ENCODE measurements around the gene ACTR1B. TPM values are rescaled to one million over a fixed set of nuclear protein-coding genes. Genes with fewer than 3 reads are reported as not detected.

Gene ACTR1B
- total and polyA plus RNA-seq, 5 donors = 57.4 to 71.5 (median 61.2) TPM

DNA sequence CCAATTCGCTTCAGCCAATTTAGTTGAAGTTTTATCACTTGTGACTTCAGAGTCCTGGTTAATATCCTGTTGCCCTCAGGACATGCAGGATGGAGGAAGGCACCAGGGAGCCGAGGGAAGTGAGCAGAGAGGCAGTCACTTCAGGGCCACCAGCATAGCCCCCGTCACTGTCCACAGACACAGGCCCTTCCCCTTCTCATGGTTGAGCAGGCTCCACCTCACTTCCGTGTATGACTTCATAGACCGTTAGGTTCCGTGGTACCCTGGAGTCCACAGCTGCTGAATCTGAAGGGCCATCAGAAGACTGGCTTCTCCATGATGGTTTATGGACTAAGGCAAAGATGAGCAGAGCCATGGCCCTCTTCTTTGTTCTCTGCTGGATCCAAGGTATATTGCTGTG lies 5.6 kb upstream of the ACTR1B start, which contains the start of gene C2orf92:
TSS of gene C2orf92 (plus strand) at position 266 of the 400 bp plus-strand sequence. CDS start at position 342, 76 bp downstream.
- no peaks in the 10 kb centered on the region for H3K4me1 ChIP-seq (ENCODE audit: control insufficient read depth, insufficient read depth, low read length)
- H3K27me3 ChIP-seq (ENCODE audit: control insufficient read depth, insufficient read depth) = no peaks in the 10 kb centered on the region
- intact Hi-C loops (cut with DNase I) = no loop called here
- no peak within 1 kb of the TSS for H3K4me3 ChIP-seq (ENCODE audit: low read length)
- H3K9me3 ChIP-seq (ENCODE audit: control insufficient read depth, low read length) = no peaks in the 10 kb centered on the region
- no peak for DNase-seq
- 91% methylated on average over 6 of the region's 6 CpGs for WGBS
- no peak within 1 kb of the TSS for H3K27ac ChIP-seq (ENCODE audit: low read length)
- ATAC-seq = no peak

DNA sequence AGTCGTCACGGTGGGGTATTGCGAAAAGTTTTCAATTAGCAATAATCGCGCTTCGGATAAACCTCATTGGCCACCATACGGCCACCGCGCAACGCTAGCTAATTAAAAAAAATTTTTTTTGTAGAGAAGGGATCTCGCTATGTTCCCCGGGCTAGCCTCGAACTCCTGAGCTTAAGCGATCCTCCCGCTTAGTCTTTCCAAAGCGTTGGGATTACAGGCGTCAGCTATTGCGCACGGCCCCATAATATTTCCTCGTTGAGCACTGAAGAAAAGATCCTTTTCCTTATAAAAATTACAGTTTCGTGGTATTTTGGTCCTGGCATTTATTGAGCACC lies 759 bp upstream of the ACTR1B start:
- Histone ChIP-seq H3K4me3 (ENCODE audit: low read length) (peak overlapping the region; percentile 90), H3K9me3 (ENCODE audit: control insufficient read depth, low read length) (no peaks in the 10 kb centered on the region), H3K27me3 (ENCODE audit: control insufficient read depth, insufficient read depth) (no peaks in the 10 kb centered on the region), H3K4me1 (ENCODE audit: control insufficient read depth, insufficient read depth, low read length) (peaks cover 3% of the 10 kb centered on the region), H3K27ac (ENCODE audit: low read length) (peak overlapping the region; percentile 97)
- DNase-seq (peak in 2 of 3 donors; percentile 37 to 61), ATAC-seq (no peak)
- WGBS = 5% methylated on average over 21 of the region's 21 CpGs
- intact Hi-C loops (cut with DNase I) = no loop called here

DNA sequence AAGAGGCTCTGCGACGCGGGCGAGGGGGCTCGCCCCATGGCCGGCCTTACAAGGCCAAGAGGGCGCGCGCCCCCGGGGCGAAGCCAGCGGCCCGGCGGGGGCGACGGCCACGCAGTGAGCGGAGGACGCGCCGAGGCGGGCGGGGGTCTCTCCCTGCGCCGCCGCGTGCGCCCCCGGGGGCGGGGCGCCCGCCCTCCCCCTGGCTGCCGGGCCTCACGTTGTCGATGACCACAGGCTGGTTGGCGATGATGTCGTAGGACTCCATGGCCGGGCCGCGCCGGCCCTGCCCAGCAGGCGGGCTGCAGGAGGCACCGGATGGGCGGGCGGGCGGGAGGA lies 250 bp downstream of the ACTR1B start:
- intact Hi-C loops (cut with DNase I) = loop anchor here in 2 of 4 donors (2.0 kb wide), 1 partner anchor 17 kb away; the partner anchor contains the start of gene COX5B (in 2 of the 2)
- H3K4me1 ChIP-seq (ENCODE audit: control insufficient read depth, insufficient read depth, low read length) = peaks cover 3% of the 10 kb centered on the region
- ATAC-seq (no peak), DNase-seq (no peak)
- H3K9me3 ChIP-seq (ENCODE audit: control insufficient read depth, low read length) = no peaks in the 10 kb centered on the region
- under 1% methylated on average over 46 of the region's 46 CpGs for WGBS
- H3K27ac ChIP-seq (ENCODE audit: low read length) = peak overlapping the region; percentile 96
- peak overlapping the region; percentile 90 for H3K4me3 ChIP-seq (ENCODE audit: low read length)
- H3K27me3 ChIP-seq (ENCODE audit: control insufficient read depth, insufficient read depth) = no peaks in the 10 kb centered on the region

DNA sequence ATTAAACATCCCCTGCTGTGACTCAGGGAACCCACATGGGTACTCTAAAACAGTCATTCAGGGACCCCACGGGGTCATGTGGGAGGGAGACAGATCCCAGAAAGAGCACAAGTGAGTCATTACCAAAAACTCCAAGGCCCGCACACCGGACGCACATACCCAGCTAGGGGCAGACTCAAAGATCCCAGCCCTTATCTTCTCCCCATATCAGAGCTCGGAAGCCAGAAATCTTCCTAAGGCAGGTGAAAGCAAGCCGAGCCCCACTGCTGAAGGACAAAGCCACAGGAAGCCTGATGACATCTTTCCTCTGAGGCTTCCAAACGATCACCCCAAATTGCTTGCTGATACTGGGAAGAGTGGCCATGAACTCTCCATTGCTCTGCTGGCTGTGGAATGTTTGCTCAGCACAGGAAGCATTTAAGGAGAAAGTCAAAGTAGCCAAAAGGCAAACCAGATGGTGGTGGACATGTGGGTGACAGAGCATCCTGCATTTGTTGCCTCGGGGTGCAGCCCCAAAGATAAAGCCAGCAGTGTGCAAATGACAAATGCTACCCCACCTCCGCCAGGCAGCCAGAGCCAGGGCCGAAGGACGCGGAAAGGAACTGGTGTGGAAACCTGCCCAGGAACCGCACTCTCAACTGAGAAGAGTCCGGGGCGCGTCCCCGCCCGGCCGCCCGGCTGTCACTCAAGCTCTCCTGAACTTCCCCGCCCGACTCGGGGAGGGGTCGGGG lies 784 bp downstream of the ACTR1B start:
- Histone ChIP-seq H3K4me3 (ENCODE audit: low read length) (peak overlapping the region; percentile 90), H3K27me3 (ENCODE audit: control insufficient read depth, insufficient read depth) (no peaks in the 10 kb centered on the region), H3K4me1 (ENCODE audit: control insufficient read depth, insufficient read depth, low read length) (peaks cover 3% of the 10 kb centered on the region), H3K27ac (ENCODE audit: low read length) (peak overlapping the region; percentile 96), H3K9me3 (ENCODE audit: control insufficient read depth, low read length) (no peaks in the 10 kb centered on the region)
- WGBS = 1% methylated on average over 24 of the region's 24 CpGs
- ATAC-seq (peak; percentile 53 to 55), DNase-seq (peak; percentile 79 to 91 (median 89))
- intact Hi-C loops (cut with DNase I) = loop anchor here in 2 of 4 donors (2.0 kb wide), 1 partner anchor 16 kb away; the partner anchor contains the start of gene COX5B (in 2 of the 2)

DNA sequence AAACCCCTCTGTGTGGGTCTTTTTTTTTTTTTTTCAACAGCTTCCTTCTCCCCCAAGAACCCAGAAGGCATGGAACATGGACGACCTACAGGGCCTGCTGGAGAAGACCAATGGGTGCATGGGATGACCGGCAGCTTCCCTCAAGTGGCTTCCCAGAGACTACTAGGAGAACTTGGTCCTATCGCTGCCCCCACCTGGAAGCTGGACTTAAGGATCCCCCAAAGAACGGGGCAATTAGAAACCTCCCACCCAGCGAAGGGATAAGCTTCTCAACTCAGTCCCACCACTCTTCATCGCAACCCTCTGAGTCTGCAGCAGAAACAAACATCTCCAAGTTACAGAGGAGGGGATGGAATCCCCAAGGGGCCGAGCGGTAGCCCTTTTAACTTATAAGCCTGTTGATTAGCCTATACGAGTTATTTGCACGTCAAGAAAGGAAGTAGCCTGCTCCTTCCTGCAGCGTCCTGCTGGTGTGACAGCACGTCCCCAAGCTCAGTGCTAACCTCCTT lies 1.4 kb downstream of the ACTR1B start:
- ATAC-seq (no peak), DNase-seq (no peak)
- H3K27me3 ChIP-seq (ENCODE audit: control insufficient read depth, insufficient read depth) = no peaks in the 10 kb centered on the region
- intact Hi-C loops (cut with DNase I) = loop anchor here in 2 of 4 donors (2.0 kb wide), 1 partner anchor 16 kb away; the partner anchor contains the start of gene COX5B (in 2 of the 2)
- no peaks in the 10 kb centered on the region for H3K9me3 ChIP-seq (ENCODE audit: control insufficient read depth, low read length)
- peak overlapping the region; percentile 90 for H3K4me3 ChIP-seq (ENCODE audit: low read length)
- H3K27ac ChIP-seq (ENCODE audit: low read length) = peak overlapping the region; percentile 96
- peaks cover 3% of the 10 kb centered on the region for H3K4me1 ChIP-seq (ENCODE audit: control insufficient read depth, insufficient read depth, low read length)
- WGBS = 31% methylated on average over 12 of the region's 12 CpGs

DNA sequence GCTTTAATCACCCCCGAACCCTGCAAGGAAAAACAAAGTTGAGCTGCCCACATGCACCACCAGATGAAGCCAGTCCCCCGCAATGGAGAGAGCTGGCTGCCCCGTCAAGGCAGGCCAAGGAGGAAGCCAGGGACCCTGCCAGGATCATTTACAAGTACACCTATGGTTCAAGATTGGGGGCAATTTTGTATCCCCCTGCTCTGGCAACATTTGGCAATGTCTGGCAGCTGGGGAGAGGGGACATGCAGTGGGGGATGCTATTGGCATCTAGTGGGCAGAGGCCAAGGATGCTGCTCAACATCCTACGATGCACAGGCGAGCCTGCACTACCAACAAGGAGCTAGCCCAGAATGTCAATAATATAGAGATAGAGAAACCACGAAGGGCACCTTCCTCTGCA lies 1.9 kb downstream of the ACTR1B start:
- WGBS = 86% methylated on average over 6 of the region's 6 CpGs
- intact Hi-C loops (cut with DNase I) = loop anchor here in 2 of 4 donors (2.0 kb wide), 1 partner anchor 15 kb away; the partner anchor contains the start of gene COX5B (in 2 of the 2)
- no peak overlapping the region for H3K4me3 ChIP-seq (ENCODE audit: low read length)

DNA sequence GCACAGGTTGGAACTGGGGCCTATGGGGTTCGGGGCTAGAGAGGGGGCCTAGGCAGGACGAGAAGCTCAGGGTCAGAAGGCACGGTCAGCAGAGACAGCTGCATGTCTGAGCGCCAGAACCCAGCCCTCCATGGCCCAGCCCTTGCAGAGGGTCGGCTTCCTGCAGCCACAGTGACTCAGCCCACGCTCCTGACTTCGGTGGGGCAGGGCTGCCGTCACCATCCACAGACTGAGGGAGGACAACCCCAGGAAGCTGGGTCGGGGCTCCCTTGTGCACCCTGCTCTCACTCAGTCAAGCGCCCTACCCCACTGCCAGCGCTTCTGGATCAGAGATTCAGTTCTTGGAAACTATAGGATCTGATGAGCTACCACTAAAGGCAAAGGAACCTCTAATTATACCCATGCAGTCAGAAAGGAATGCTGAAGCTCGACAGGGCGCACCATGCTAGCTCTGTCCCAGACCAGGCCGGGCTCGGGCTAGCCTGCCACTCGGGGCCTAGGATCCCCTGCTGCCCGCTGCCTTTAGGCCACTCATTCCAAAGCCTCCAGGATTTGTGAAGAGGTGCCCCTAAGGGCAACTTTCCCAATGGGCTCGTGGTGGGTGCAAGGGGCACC lies 3.0 kb downstream of the ACTR1B start:
- 81% methylated on average over 18 of the region's 18 CpGs for WGBS
- H3K27me3 ChIP-seq (ENCODE audit: control insufficient read depth, insufficient read depth) = no peaks in the 10 kb centered on the region
- intact Hi-C loops (cut with DNase I) = no loop called here
- H3K4me1 ChIP-seq (ENCODE audit: control insufficient read depth, insufficient read depth, low read length) = peaks cover 3% of the 10 kb centered on the region
- H3K9me3 ChIP-seq (ENCODE audit: control insufficient read depth, low read length) = no peaks in the 10 kb centered on the region
- DNase-seq = no peak
- H3K27ac ChIP-seq (ENCODE audit: low read length) = no peak overlapping the region
- H3K4me3 ChIP-seq (ENCODE audit: low read length) = no peak overlapping the region
- ATAC-seq = no peak

More for the DNA sequence above, 1.9 kb downstream of the ACTR1B start:
- Histone ChIP-seq H3K27me3 (ENCODE audit: control insufficient read depth, insufficient read depth) (no peaks in the 10 kb centered on the region), H3K27ac (ENCODE audit: low read length) (no peak overlapping the region), H3K9me3 (ENCODE audit: control insufficient read depth, low read length) (no peaks in the 10 kb centered on the region), H3K4me1 (ENCODE audit: control insufficient read depth, insufficient read depth, low read length) (peaks cover 3% of the 10 kb centered on the region)
- no peak for DNase-seq
- ATAC-seq = no peak

DNA sequence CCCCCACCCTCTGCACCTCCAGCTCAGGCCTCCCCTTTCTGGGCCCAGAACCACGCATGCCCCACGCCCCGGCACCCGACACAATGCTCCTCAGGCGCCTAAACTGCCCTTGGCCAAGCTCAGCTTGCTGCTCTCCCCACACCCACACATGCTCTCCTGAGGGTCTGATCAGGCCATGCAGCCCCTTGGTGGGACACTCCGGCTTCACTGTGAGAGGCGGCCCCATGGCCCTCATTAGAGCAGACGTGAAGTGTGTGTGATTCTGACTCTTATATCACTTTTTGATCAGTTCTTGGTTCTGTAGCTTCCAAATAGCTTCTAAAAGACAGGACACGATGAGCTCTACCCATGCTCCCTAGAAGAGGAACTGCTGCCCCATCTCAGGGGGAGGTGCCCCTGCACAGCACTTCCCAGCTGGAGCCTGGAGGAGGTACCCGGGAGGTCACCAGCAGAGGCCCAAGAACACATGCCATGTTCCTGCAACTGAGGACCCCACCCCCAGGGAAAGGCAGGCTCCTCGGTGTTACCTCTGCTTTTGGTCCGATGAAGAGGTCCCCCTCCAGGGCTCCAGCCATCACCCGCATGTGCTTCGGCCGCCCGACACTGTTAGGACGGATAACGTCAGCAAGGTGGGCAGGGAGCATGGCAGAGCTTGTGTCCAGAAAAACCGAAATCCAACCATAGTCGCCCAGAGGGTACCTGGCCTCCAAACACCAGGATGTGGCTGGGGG lies 3.6 kb downstream of the ACTR1B start:
- no peak overlapping the region for H3K27ac ChIP-seq (ENCODE audit: low read length)
- ATAC-seq (no peak), DNase-seq (no peak)
- peaks cover 3% of the 10 kb centered on the region for H3K4me1 ChIP-seq (ENCODE audit: control insufficient read depth, insufficient read depth, low read length)
- 94% methylated on average over 20 of the region's 20 CpGs for WGBS
- H3K27me3 ChIP-seq (ENCODE audit: control insufficient read depth, insufficient read depth) = no peaks in the 10 kb centered on the region
- intact Hi-C loops (cut with DNase I) = no loop called here
- H3K4me3 ChIP-seq (ENCODE audit: low read length) = no peak overlapping the region
- no peaks in the 10 kb centered on the region for H3K9me3 ChIP-seq (ENCODE audit: control insufficient read depth, low read length)

DNA sequence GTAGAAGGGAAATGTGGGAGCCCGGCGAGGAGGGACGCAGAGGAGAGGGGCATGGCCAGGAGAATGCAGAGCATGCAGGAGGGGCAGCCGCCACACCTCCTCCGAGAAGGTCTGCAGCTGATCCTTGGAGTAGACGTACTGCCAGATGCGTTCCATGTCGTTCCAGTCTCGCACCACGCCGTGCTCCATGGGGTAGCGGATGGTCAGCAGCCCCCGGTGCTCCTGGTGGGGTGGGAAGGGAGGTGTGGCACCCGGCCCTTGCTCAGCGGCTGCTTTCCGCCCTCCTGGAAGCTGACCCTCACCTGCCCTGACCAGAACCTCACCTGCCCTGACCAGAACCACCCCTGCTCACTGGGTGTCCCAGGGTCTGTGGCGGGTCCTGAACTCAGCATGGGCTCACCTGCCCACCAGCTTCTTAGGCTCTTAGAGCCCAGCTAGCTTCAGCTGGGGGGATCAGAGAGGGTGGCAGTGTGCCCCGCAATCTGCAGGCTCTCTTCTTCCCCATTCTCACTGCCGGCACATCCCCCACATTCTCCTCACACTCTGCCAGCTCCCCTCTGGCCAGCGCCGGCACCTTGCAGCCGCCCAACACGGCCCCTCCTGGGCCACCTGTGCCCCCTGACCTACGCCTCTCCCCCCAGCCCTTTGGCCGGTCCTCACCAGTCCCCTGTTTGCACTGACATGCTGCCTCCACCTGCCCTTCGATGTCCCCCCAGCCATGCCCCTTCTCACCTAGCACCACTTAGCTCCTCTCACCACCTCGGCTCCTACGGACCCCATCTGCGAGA lies 4.4 kb downstream of the ACTR1B start:
- ATAC-seq = no peak
- Histone ChIP-seq H3K9me3 (ENCODE audit: control insufficient read depth, low read length) (no peaks in the 10 kb centered on the region), H3K27me3 (ENCODE audit: control insufficient read depth, insufficient read depth) (no peaks in the 10 kb centered on the region), H3K4me1 (ENCODE audit: control insufficient read depth, insufficient read depth, low read length) (peaks cover 3% of the 10 kb centered on the region), H3K27ac (ENCODE audit: low read length) (no peak overlapping the region), H3K4me3 (ENCODE audit: low read length) (no peak overlapping the region)
- intact Hi-C loops (cut with DNase I) = no loop called here
- DNase-seq = no peak
- WGBS = 89% methylated on average over 29 of the region's 29 CpGs

DNA sequence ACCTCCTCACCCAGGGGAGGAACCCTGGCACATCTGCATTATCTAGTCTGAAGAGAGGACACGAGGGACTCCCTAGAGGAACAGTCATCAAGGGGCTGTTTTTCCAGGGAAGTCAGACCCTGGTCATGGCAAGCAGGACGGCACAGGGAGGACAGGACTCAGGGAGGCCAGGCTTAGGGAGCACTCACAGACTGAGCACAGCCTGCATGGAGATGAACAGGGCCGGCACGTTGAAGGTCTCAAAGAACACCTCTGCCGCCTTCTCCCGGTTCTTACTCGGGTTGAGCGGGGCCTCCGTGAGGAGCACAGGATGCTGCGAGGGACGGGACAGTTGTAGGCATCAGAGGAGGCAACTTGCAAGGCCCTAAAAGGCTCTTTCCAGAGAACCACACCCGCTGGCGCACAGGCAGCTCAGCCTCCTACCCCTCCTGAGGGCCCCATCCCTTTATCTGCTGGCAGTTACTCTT lies 5.1 kb downstream of the ACTR1B start:
- 73% methylated on average over 13 of the region's 13 CpGs for WGBS
- no peak for ATAC-seq
- no peaks in the 10 kb centered on the region for H3K9me3 ChIP-seq (ENCODE audit: control insufficient read depth, low read length)

More for the DNA sequence above, 5.1 kb downstream of the ACTR1B start:
- no peaks in the 10 kb centered on the region for H3K27me3 ChIP-seq (ENCODE audit: control insufficient read depth, insufficient read depth)
- intact Hi-C loops (cut with DNase I) = no loop called here
- peaks cover 3% of the 10 kb centered on the region for H3K4me1 ChIP-seq (ENCODE audit: control insufficient read depth, insufficient read depth, low read length)
- no peak overlapping the region for H3K27ac ChIP-seq (ENCODE audit: low read length)
- no peak overlapping the region for H3K4me3 ChIP-seq (ENCODE audit: low read length)
- no peak for DNase-seq

All from right cardiac atrium (tissue), 5 donors.